H1 (cell line): ENCODE data around the gene TTC38. TPM values are rescaled to one million over a fixed set of nuclear protein-coding genes. Genes with fewer than 3 reads are reported as not detected.

Source experiments
- CTCF ChIA-PET: fragments of 300-600 bp; sonication (Branson Sonifier 250); formaldehyde crosslinking; loops from one replicate; lab custom pipeline; 2021; ENCODE audit not compliant: partially characterized antibody; lab: Charles Lee
- POLR2A ChIA-PET: fragments of 300-600 bp; sonication (Branson Sonifier 250); formaldehyde crosslinking; loops from one replicate; lab custom pipeline; 2021; ENCODE audit warnings: inconsistent platforms; ENCODE audit not compliant: partially characterized antibody; lab: Charles Lee
- DNase-seq, 2 experiments: peaks; one replicate each; pipeline versions ENCODE4 v3.0.0 to v3.0.0-alpha.2; 2010 to 2022; ENCODE audit warnings: low spot score in 2 of 2, low read depth in 1 of 2, mixed read lengths in 1 of 2
- FAIRE-seq: peaks from 2 replicates; lab custom pipeline; 2011; peaks lifted over from hg19 to GRCh38; lab: Jason Lieb, UNC
- H2AFZ ChIP-seq: 2 replicates; pipeline ENCODE4 v1.8.1; 2012; ENCODE audit warnings: low read length, inconsistent platforms
- H2AK5ac ChIP-seq: 2 replicates; pipeline ENCODE4 v1.6.1; 2013; ENCODE audit warnings: low read depth, low read length
- H2BK120ac ChIP-seq: replicated peaks from 2 replicates; pipeline ENCODE3; 2013; ENCODE audit warnings: low read depth, low read length, inconsistent platforms
- H2BK12ac ChIP-seq: 2 replicates; pipeline ENCODE4 v1.6.1; 2013; ENCODE audit warnings: low read depth, low read length
- H2BK15ac ChIP-seq: 2 replicates; pipeline ENCODE4 v1.6.1; 2013; ENCODE audit warnings: low read length
- H2BK20ac ChIP-seq: 2 replicates; pipeline ENCODE4 v1.6.1; 2013; ENCODE audit warnings: low read length
- H2BK5ac ChIP-seq: 2 replicates; pipeline ENCODE4 v1.6.1; 2013; ENCODE audit warnings: low read depth, low read length
- H3K14ac ChIP-seq: 2 replicates; pipeline ENCODE4 v1.6.1; 2013; ENCODE audit warnings: inconsistent platforms; ENCODE audit not compliant: insufficient read length
- H3K18ac ChIP-seq: 2 replicates; pipeline ENCODE4 v1.6.1; 2013; ENCODE audit warnings: low read length; ENCODE audit errors: extremely low read depth
- H3K23ac ChIP-seq: 2 replicates; pipeline ENCODE4 v1.6.1; 2013; ENCODE audit warnings: inconsistent platforms; ENCODE audit not compliant: insufficient read length
- H3K23me2 ChIP-seq: 2 replicates; pipeline ENCODE4 v1.6.1; 2013; ENCODE audit warnings: low read depth, low read length
- H3K27ac ChIP-seq: 2 replicates; pipeline ENCODE4 v1.6.1; 2011; ENCODE audit warnings: low read depth, low read length, inconsistent platforms
- H3K27me3 ChIP-seq, 4 experiments: replicated peaks in 1 of 4; 1 replicate in 1 of 4; 2 replicates in 3 of 4; pipeline versions ENCODE4 v1.6.1 to v1.8.1; 2011 to 2013; ENCODE audit warnings: low read length in 3 of 4, mild to moderate bottlenecking in 3 of 4, inconsistent platforms in 2 of 4, mixed read lengths in 2 of 4, moderate library complexity in 1 of 4; ENCODE audit not compliant: control insufficient read depth in 3 of 4, insufficient read depth in 3 of 4; ENCODE audit errors: extremely low read depth in 1 of 4
- H3K36me3 ChIP-seq, 4 experiments: 2 replicates each; pipeline versions ENCODE4 v1.6.1 to v1.8.1; 2011 to 2013; ENCODE audit warnings: mild to moderate bottlenecking in 4 of 4, low read length in 3 of 4, moderate library complexity in 2 of 4, control low read depth in 1 of 4, inconsistent platforms in 1 of 4; ENCODE audit not compliant: insufficient read depth in 4 of 4, control insufficient read depth in 2 of 4
- H3K4ac ChIP-seq: replicated peaks from 2 replicates; pipeline ENCODE3; 2013; ENCODE audit warnings: low read length, low read depth, mixed read lengths, inconsistent platforms; ENCODE audit not compliant: insufficient read length
- H3K4me1 ChIP-seq, 4 experiments: replicated peaks in 1 of 4; 1 replicate in 1 of 4; 2 replicates in 3 of 4; pipeline versions ENCODE4 v1.6.1 to v1.8.1; 2011 to 2013; ENCODE audit warnings: low read length in 3 of 4, inconsistent platforms in 2 of 4, mixed read lengths in 1 of 4; ENCODE audit not compliant: insufficient read depth in 4 of 4, control insufficient read depth in 3 of 4
- H3K4me2 ChIP-seq, 2 experiments: 2 replicates each; pipeline versions ENCODE4 v1.6.1 to v1.8.1; 2011 to 2013; ENCODE audit warnings: low read depth in 2 of 2, low read length in 2 of 2, control low read depth in 1 of 2, inconsistent platforms in 1 of 2, mild to moderate bottlenecking in 1 of 2; ENCODE audit not compliant: insufficient read depth in 1 of 2
- H3K4me3 ChIP-seq, 4 experiments: fragments of 200-600, 300-600 bp in 1 of 4; sonication (generic), shearing (Covaris generic), sonication (Bioruptor Twin) in 1 of 4; 2 replicates each; pipeline versions ENCODE4 v1.5.1 to v1.8.1; 2011 to 2016; ENCODE audit warnings: low read length in 4 of 4, low read depth in 3 of 4, control low read depth in 2 of 4, inconsistent platforms in 2 of 4, mild to moderate bottlenecking in 2 of 4, mixed read lengths in 1 of 4, moderate library complexity in 1 of 4; ENCODE audit not compliant: insufficient read depth in 2 of 4; ENCODE audit errors: extremely low read depth in 1 of 4
- H3K56ac ChIP-seq: replicated peaks from 2 replicates; pipeline ENCODE3; 2013; ENCODE audit warnings: low read depth, mild to moderate bottlenecking, mixed read lengths, low read length, inconsistent platforms; ENCODE audit not compliant: insufficient read length
- H3K79me1 ChIP-seq: 2 replicates; pipeline ENCODE4 v1.6.1; 2013; ENCODE audit warnings: low read depth, low read length, control low read depth
- H3K79me2 ChIP-seq, 2 experiments: 2 replicates each; pipeline versions ENCODE4 v1.6.1 to v1.8.1; 2012 to 2013; ENCODE audit warnings: low read length in 2 of 2, mild to moderate bottlenecking in 2 of 2, inconsistent platforms in 1 of 2; ENCODE audit not compliant: insufficient read depth in 2 of 2, control insufficient read depth in 1 of 2
- H3K9ac ChIP-seq, 4 experiments: replicated peaks in 1 of 4; 1 replicate in 1 of 4; 2 replicates in 3 of 4; pipeline versions ENCODE4 v1.6.1 to v1.8.1; 2011 to 2013; ENCODE audit warnings: low read depth in 3 of 4, low read length in 3 of 4, control low read depth in 2 of 4, mild to moderate bottlenecking in 2 of 4, moderate library complexity in 2 of 4, inconsistent platforms in 1 of 4; ENCODE audit errors: extremely low read depth in 1 of 4
- H3K9me3 ChIP-seq, 2 experiments: 2 replicates each; pipeline versions ENCODE4 v1.6.1 to v1.8.1; 2012 to 2013; ENCODE audit warnings: mild to moderate bottlenecking in 2 of 2, moderate library complexity in 2 of 2, control low read depth in 1 of 2, inconsistent platforms in 1 of 2, low read depth in 1 of 2, low read length in 1 of 2, mixed read lengths in 1 of 2; ENCODE audit not compliant: insufficient read depth in 2 of 2
- H4K20me1 ChIP-seq, 2 experiments: replicated peaks in 1 of 2; 2 replicates each; pipeline versions ENCODE3 to v1.8.1; 2011 to 2013; ENCODE audit warnings: inconsistent platforms in 2 of 2, low read length in 2 of 2, mild to moderate bottlenecking in 1 of 2; ENCODE audit not compliant: insufficient read depth in 2 of 2, control insufficient read depth in 1 of 2
- H4K5ac ChIP-seq: 2 replicates; pipeline ENCODE4 v1.6.1; 2013; ENCODE audit warnings: low read length, low read depth, mixed read lengths, inconsistent platforms; ENCODE audit not compliant: insufficient read length
- H4K8ac ChIP-seq: 2 replicates; pipeline ENCODE4 v1.8.0; 2013; ENCODE audit warnings: mild to moderate bottlenecking, moderate library complexity, low read length, inconsistent platforms; ENCODE audit not compliant: insufficient read depth; ENCODE audit errors: extremely low read depth
- H4K91ac ChIP-seq: replicated peaks from 2 replicates; pipeline ENCODE3; 2013; ENCODE audit warnings: low read length, mixed read lengths, inconsistent platforms; ENCODE audit not compliant: insufficient read length
- CBX5 ChIP-seq: fragments of 300-800, 300-1000 bp; sonication (generic); IDR thresholded peaks from 2 replicates; pipeline ENCODE4 v1.7.1; 2016; ENCODE audit warnings: antibody characterized with exemption, low read length, low read depth
- EP300 ChIP-seq, 2 experiments: IDR thresholded peaks; 1 replicate in 1 of 2; 2 replicates in 1 of 2; pipeline ENCODE4 v1.6.1; 2011 to 2012; ENCODE audit warnings: low read depth in 2 of 2, low read length in 2 of 2, mild to moderate bottlenecking in 2 of 2, borderline replicate concordance in 1 of 2, inconsistent platforms in 1 of 2, moderate library complexity in 1 of 2
- GABPA ChIP-seq: IDR thresholded peaks from 2 replicates; pipeline ENCODE4 v1.6.1; 2011; ENCODE audit warnings: mild to moderate bottlenecking, low read length, moderate library complexity, borderline replicate concordance; ENCODE audit not compliant: insufficient read depth
- KDM1A ChIP-seq: fragments of 200-600, 300-600 bp; sonication (generic); IDR thresholded peaks from 2 replicates; pipeline ENCODE4 v1.7.1; 2016; ENCODE audit warnings: mild to moderate bottlenecking, low read length, borderline replicate concordance
- KDM4A ChIP-seq: IDR thresholded peaks from one replicate; pipeline ENCODE4 v1.7.1; 2012; ENCODE audit warnings: low read depth, mild to moderate bottlenecking, moderate library complexity, low read length, inconsistent platforms; ENCODE audit not compliant: severe bottlenecking
- KDM5A ChIP-seq: fragments of 200-600 bp; IDR thresholded peaks from 2 replicates; pipeline ENCODE4 v1.7.1; 2012; ENCODE audit warnings: mild to moderate bottlenecking, low read length, inconsistent platforms, mixed read lengths
- PHF8 ChIP-seq: fragments of 200-600 bp; sonication (generic); conservative IDR thresholded peaks from 2 replicates; pipeline ENCODE4 v1.7.1; 2012; ENCODE audit warnings: low read depth, mild to moderate bottlenecking, inconsistent platforms, low read length, moderate library complexity
- POLR2AphosphoS5 ChIP-seq: IDR thresholded peaks from 2 replicates; pipeline ENCODE4 v1.6.1; 2011; ENCODE audit warnings: low read depth, low read length
- RBBP5 ChIP-seq: IDR thresholded peaks from 2 replicates; pipeline ENCODE4 v1.7.1; 2012; ENCODE audit warnings: low read depth, mild to moderate bottlenecking, inconsistent platforms, low read length, moderate library complexity, borderline replicate concordance
- SP2 ChIP-seq: IDR thresholded peaks from 2 replicates; pipeline ENCODE4 v1.6.1; 2012; ENCODE audit warnings: mild to moderate bottlenecking, low read length, inconsistent platforms
- TAF1 ChIP-seq: IDR thresholded peaks from 2 replicates; pipeline ENCODE4 v1.6.1; 2011; ENCODE audit warnings: mild to moderate bottlenecking, low read depth, low read length
- WGBS, 2 experiments: shearing (Covaris generic) in 1 of 2; methylation state at CpG; one replicate each; pipeline versions ENCODE4 v1.1.6 to v1.1.7; 2013 to 2015; ENCODE audit warnings: low lambda C conversion rate in 2 of 2, mixed read lengths in 2 of 2, inconsistent platforms in 1 of 2, low coverage in 1 of 2, missing lambda C conversion rate in 1 of 2; ENCODE audit not compliant: insufficient replicate concordance in 2 of 2, insufficient coverage in 1 of 2, insufficient read length in 1 of 2; ENCODE audit errors: extremely low coverage in 1 of 2, missing lambda C conversion rate in 1 of 2; 5-methylcytosine and 5-hydroxymethylcytosine counted together
- polyA plus RNA-seq, 7 experiments: library from polyadenylated mRNA; depleted of rRNA in 3 of 7; stranded (reverse) in 5 of 7; unstranded in 2 of 7; fragments of >200 nt in 5 of 7; fragments of 200-250 nt in 2 of 7; gene quantifications; 1 replicate in 5 of 7; 2 replicates in 1 of 7; 4 replicates in 1 of 7; pipeline versions ENCODE4 v1.2.1 to v1.2.3, GENCODE V29; 2011 to 2013; ENCODE audit warnings: missing spikeins in 2 of 7, mixed read lengths in 2 of 7
- total RNA-seq: library from RNA; stranded (reverse); fragmentation: NEBNext Ultra II Directional; extraction: Animal tissue kit (Norgen Biotek cat#: 25700); gene quantifications from 2 replicates; pipeline ENCODE4 v1.2.1, GENCODE V29; 2021
- TF ChIP-seq, protein P1 (sequence below): IDR thresholded peaks from 2 replicates; pipeline ENCODE4 v1.6.1; 2011; ENCODE audit warnings: low read depth, mild to moderate bottlenecking, low read length; ENCODE audit not compliant: insufficient read depth

TTC38 gene
- total and polyA plus RNA-seq, 2 of the 8 experiments (the other 6 are each of a cell fraction or from before 2014, with no cell fraction given) = 25.3 to 34.8 TPM

DNA sequence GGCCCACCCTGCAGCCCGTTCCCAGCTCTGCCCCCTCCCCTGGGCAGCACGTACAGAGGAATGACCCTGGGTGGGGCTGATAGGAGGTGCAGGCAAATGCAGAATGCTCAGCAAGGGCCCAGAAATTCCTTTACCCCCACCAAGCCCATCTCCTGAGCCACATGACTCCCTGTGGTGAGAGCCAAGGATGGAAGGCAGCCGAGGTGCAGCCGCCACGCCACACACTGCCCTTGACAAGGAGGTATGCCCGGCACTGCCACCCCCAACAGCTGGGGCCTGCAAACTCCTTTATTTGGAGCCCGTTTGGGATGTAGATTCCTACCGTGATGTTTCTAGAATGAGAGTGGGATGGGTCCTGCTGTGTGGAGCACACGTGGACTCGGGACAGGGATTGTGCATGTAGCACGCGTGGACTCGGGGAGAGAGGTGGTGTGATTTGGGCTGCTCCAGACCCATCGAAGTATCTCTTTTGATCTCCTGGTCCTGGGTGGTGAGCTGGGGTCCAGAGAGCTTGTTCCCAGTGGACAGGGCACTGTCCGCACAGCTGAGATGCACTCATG is 41.8 kb downstream of the TTC38 start:
- Histone ChIP-seq H2AK5ac (no peak overlapping the region), H3K23me2 (no peaks in the 10 kb centered on the region), H3K23ac (no peak overlapping the region), H2BK120ac (no peak overlapping the region), H3K4ac (no peak overlapping the region), H3K27ac (no peak overlapping the region), H3K56ac (no peak overlapping the region), H3K27me3 (no peaks in the 10 kb centered on the region), H4K91ac (no peak overlapping the region), H2BK12ac (no peak overlapping the region), H3K4me2 (no peak overlapping the region), H3K18ac (no peak overlapping the region), H2BK5ac (no peak overlapping the region; the same call in 1 of the 2 replicates), H3K4me1 (no peaks in the 10 kb centered on the region), H2BK15ac (no peak overlapping the region), H3K9ac (no peak overlapping the region), H4K20me1 (peaks cover 0 to 8% of the 10 kb centered on the region in 2 experiments), H4K8ac (no peak overlapping the region), H3K9me3 (no peaks in the 10 kb centered on the region), H3K14ac (no peak overlapping the region), H2AFZ (no peak overlapping the region), H3K79me1 (no peaks in the 10 kb centered on the region), H3K79me2 (peaks cover 0 to 10% of the 10 kb centered on the region in 2 experiments; a peak in 2 of 4 replicates), H2BK20ac (no peak overlapping the region), H3K4me3 (no peak overlapping the region), H4K5ac (no peak overlapping the region), H3K36me3 (peaks cover 5 to 22% (median 11%) of the 10 kb centered on the region in 4 experiments)
- ChIA-PET POLR2A (interaction anchor here (0.9 to 1.7 kb wide), 2 partner anchors 10 to 59 kb away, joined by 4 read pairs; partner anchors contain the start of gene CDPF1), CTCF (interaction anchor here (1.1 kb wide), 1 partner anchor 188 kb away, joined by 5 read pairs; no protein-coding TSS in a partner anchor)
- FAIRE-seq (no peak), DNase-seq (no peak)
- 91% methylated on average over 13 of the region's 15 CpGs; no CpG with 5 or more reads in 1 of the 2 experiments for WGBS, 2 experiments
- no peak for TF ChIP-seq EP300 (IDR thresholded peaks at IDR 0.05; ENCODE audit: borderline replicate concordance in 1 of 2, low read depth in 2 of 2, low read length in 2 of 2)
- TF ChIP-seq KDM5A = no peak
- TF ChIP-seq TAF1 = no peak
- TF ChIP-seq KDM4A = no peak
- TF ChIP-seq GABPA = no peak
- TF ChIP-seq, protein P1, sequence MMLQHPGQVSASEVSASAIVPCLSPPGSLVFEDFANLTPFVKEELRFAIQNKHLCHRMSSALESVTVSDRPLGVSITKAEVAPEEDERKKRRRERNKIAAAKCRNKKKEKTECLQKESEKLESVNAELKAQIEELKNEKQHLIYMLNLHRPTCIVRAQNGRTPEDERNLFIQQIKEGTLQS = no peak
- TF ChIP-seq KDM1A = no peak
- no peak for TF ChIP-seq SP2
- TF ChIP-seq CBX5 = no peak
- no peak for TF ChIP-seq RBBP5
- no peak for TF ChIP-seq PHF8
- TF ChIP-seq POLR2AphosphoS5 = no peak
